Neuronal stem cell (in vitro differentiated cells): ENCODE measurements around the gene ELMOD1.
"Not testable (repeated sequence)": the region's sequence is repeated elsewhere in the genome, so short reads cannot be mapped to it uniquely, and the experiment has no call there.

Experiments
- DNase-seq: peaks from one replicate; pipeline ENCODE4 v3.0.0-alpha.2; 2013; ENCODE audit warnings: low spot score
- H2AFZ ChIP-seq: one replicate; pipeline ENCODE4 v1.6.1; 2013; ENCODE audit warnings: mild to moderate bottlenecking, low read length, inconsistent platforms
- H2AK5ac ChIP-seq: 2 replicates; pipeline ENCODE4 v1.6.1; 2013; ENCODE audit warnings: low read depth, mild to moderate bottlenecking, inconsistent platforms, low read length, moderate library complexity, mixed read lengths
- H2BK120ac ChIP-seq: 2 replicates; pipeline ENCODE4 v1.6.1; 2013; ENCODE audit warnings: low read depth, mild to moderate bottlenecking, inconsistent platforms, low read length, moderate library complexity, mixed read lengths
- H2BK12ac ChIP-seq: one replicate; pipeline ENCODE4 v1.6.1; 2013; ENCODE audit warnings: low read length, inconsistent platforms
- H2BK15ac ChIP-seq: 2 replicates; pipeline ENCODE4 v1.6.1; 2013; ENCODE audit warnings: mild to moderate bottlenecking, low read length, inconsistent platforms, mixed read lengths
- H2BK5ac ChIP-seq: one replicate; pipeline ENCODE4 v1.6.1; 2013; ENCODE audit warnings: inconsistent platforms, mild to moderate bottlenecking, low read length, moderate library complexity
- H3K14ac ChIP-seq: one replicate; pipeline ENCODE4 v1.6.1; 2013; ENCODE audit warnings: low read length, inconsistent platforms
- H3K18ac ChIP-seq: 2 replicates; pipeline ENCODE4 v1.6.1; 2013; ENCODE audit warnings: low read length, inconsistent platforms
- H3K23ac ChIP-seq: 2 replicates; pipeline ENCODE4 v1.6.1; 2013; ENCODE audit warnings: low read depth, mild to moderate bottlenecking, mixed read lengths, low read length, inconsistent platforms; ENCODE audit not compliant: poor library complexity
- H3K27ac ChIP-seq: replicated peaks from 3 replicates; pipeline ENCODE4 v1.5.1; 2013; ENCODE audit warnings: low read length, inconsistent platforms
- H3K27me3 ChIP-seq, 3 experiments: 2 replicates each; pipeline ENCODE4 v1.6.1; 2013; ENCODE audit warnings: low read length in 3 of 3, mild to moderate bottlenecking in 2 of 3, inconsistent platforms in 1 of 3, low read depth in 1 of 3, mixed read lengths in 1 of 3, moderate library complexity in 1 of 3; ENCODE audit not compliant: control insufficient read depth in 3 of 3, insufficient read depth in 3 of 3
- H3K36me3 ChIP-seq, 2 donors: replicated peaks in 1 of 2; 2 replicates each; pipeline ENCODE4 v1.6.1; 2013; ENCODE audit warnings: low read length in 2 of 2; ENCODE audit not compliant: control insufficient read depth in 2 of 2, insufficient read depth in 2 of 2
- H3K4ac ChIP-seq: 2 replicates; pipeline ENCODE4 v1.6.1; 2013; ENCODE audit warnings: inconsistent platforms, mild to moderate bottlenecking, low read length, moderate library complexity
- H3K4me1 ChIP-seq, 2 donors: 1 replicate in 1 of 2; 2 replicates in 1 of 2; pipeline ENCODE4 v1.6.1; 2013; ENCODE audit warnings: low read length in 2 of 2, low read depth in 1 of 2; ENCODE audit not compliant: control insufficient read depth in 2 of 2, insufficient read depth in 1 of 2
- H3K4me2 ChIP-seq: one replicate; pipeline ENCODE4 v1.6.1; 2013; ENCODE audit warnings: mild to moderate bottlenecking, low read length, inconsistent platforms; ENCODE audit not compliant: insufficient read depth, poor library complexity, severe bottlenecking
- H3K4me3 ChIP-seq, 2 donors: 2 replicates each; pipeline ENCODE4 v1.5.1; 2013; ENCODE audit warnings: low read length in 2 of 2, mild to moderate bottlenecking in 2 of 2, inconsistent platforms in 1 of 2, moderate library complexity in 1 of 2
- H3K79me1 ChIP-seq: one replicate; pipeline ENCODE4 v1.6.1; 2013; ENCODE audit warnings: low read depth, mild to moderate bottlenecking, inconsistent platforms, low read length, moderate library complexity
- H3K9ac ChIP-seq: one replicate; pipeline ENCODE4 v1.6.1; 2013; ENCODE audit warnings: mild to moderate bottlenecking, low read depth, low read length, inconsistent platforms; ENCODE audit not compliant: poor library complexity
- H3K9me3 ChIP-seq, 2 donors: replicated peaks in 1 of 2; 2 replicates each; pipeline versions ENCODE3 to v1.6.1; 2013; ENCODE audit warnings: low read length in 2 of 2, mild to moderate bottlenecking in 2 of 2, inconsistent platforms in 1 of 2, low read depth in 1 of 2, mixed read lengths in 1 of 2, moderate library complexity in 1 of 2; ENCODE audit not compliant: control insufficient read depth in 2 of 2, insufficient read depth in 1 of 2
- H4K8ac ChIP-seq: one replicate; pipeline ENCODE4 v1.6.1; 2013; ENCODE audit warnings: low read depth, mild to moderate bottlenecking, inconsistent platforms, low read length, moderate library complexity
- H4K91ac ChIP-seq: one replicate; pipeline ENCODE4 v1.6.1; 2013; ENCODE audit warnings: low read length, low read depth, mild to moderate bottlenecking, inconsistent platforms; ENCODE audit not compliant: poor library complexity
- WGBS, 2 donors: extraction: QIAGEN DNeasy Blood & Tissue Kit; methylation state at CpG; one replicate each; pipeline ENCODE4 v1.1.7; 2013; ENCODE audit warnings: missing lambda C conversion rate in 2 of 2, mixed read lengths in 1 of 2; ENCODE audit not compliant: insufficient read length in 2 of 2, insufficient replicate concordance in 1 of 2; ENCODE audit errors: extremely low coverage in 2 of 2; 5-methylcytosine and 5-hydroxymethylcytosine counted together

Gene ELMOD1

DNA sequence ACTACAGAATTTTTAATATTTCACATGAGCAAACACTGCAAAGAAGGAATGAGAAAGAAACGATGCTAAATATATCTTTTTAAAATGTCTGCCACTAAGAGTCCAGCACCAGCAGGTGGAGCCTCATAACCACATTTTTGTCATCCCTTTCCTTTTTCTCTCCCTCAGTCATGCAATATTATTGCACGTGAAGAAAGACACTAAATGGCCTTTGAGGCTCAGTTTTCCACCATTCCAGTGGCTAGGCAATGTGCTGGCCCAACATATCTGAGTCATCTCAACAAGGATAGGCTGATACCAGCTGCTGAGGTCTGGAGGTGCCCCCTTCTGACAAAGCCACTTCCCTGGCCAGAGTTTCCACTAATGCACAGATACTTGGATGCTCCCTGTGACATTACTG, 27.2 kb upstream of the ELMOD1 start:
- no peaks in the 10 kb centered on the region for H3K79me1 ChIP-seq
- no peak overlapping the region for H2BK5ac ChIP-seq

DNA sequence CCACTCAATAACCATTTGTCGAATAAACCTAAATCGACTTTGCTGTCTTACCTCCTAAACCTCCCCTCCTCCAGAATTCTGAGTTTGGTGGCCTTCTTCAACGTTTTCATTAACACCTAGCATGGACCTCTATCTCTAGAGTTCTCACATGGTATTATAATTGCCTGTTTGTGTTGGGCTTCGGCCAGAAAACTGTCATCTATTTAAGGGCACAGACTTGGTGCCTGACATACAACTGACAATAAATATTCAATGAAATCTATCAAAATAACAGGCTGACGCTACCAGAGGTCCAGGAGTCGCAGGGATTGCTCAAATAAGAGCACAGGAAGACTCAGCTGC, 26.1 kb upstream of the ELMOD1 start:
- H2BK5ac ChIP-seq: peak overlapping the region; percentile 43
- no peak overlapping the region for H3K14ac ChIP-seq
- H2BK15ac ChIP-seq: no peak overlapping the region
- no peak overlapping the region for H4K91ac ChIP-seq
- no peak overlapping the region for H2BK120ac ChIP-seq
- peak overlapping the region; percentile 88 for H3K9ac ChIP-seq
- no peak overlapping the region for H3K23ac ChIP-seq
- H3K4ac ChIP-seq: no peak overlapping the region
- peak overlapping the region; percentile 89 for H2AFZ ChIP-seq
- H3K27me3 ChIP-seq: no peaks in the 10 kb centered on the region
- H3K18ac ChIP-seq: no peak overlapping the region
- peak overlapping the region; percentile 59 for H3K4me2 ChIP-seq
- no peak overlapping the region for H2AK5ac ChIP-seq
- peak overlapping the region; percentile 82 to 88 for H3K4me3 ChIP-seq
- no peak overlapping the region for H3K27ac ChIP-seq
- H4K8ac ChIP-seq: no peak overlapping the region
- no peaks in the 10 kb centered on the region for H3K79me1 ChIP-seq
- H2BK12ac ChIP-seq: no peak overlapping the region
- H3K4me1 ChIP-seq: peaks cover 2 to 11% of the 10 kb centered on the region in 2 donors
- no peaks in the 10 kb centered on the region for H3K9me3 ChIP-seq
- no peaks in the 10 kb centered on the region for H3K36me3 ChIP-seq
- WGBS, 2 donors: no CpG with 5 or more reads among the region's 6 CpGs
- DNase-seq: no peak

More for the DNA sequence above, 27.2 kb upstream of the ELMOD1 start:
- H2BK120ac ChIP-seq: no peak overlapping the region
- no peak overlapping the region for H3K27ac ChIP-seq
- no peak overlapping the region for H2AK5ac ChIP-seq
- H4K91ac ChIP-seq: no peak overlapping the region
- no peaks in the 10 kb centered on the region for H3K9me3 ChIP-seq
- H2BK15ac ChIP-seq: no peak overlapping the region
- H3K14ac ChIP-seq: no peak overlapping the region
- no CpG with 5 or more reads among the region's 2 CpGs for WGBS, 2 donors
- no peak overlapping the region for H3K4ac ChIP-seq
- no peak overlapping the region for H2BK12ac ChIP-seq
- H3K4me2 ChIP-seq: no peak overlapping the region
- H3K23ac ChIP-seq: no peak overlapping the region
- H3K4me1 ChIP-seq: peaks cover 2 to 11% of the 10 kb centered on the region in 2 donors
- H3K18ac ChIP-seq: no peak overlapping the region
- DNase-seq: no peak
- peak overlapping the region; percentile 23 for H2AFZ ChIP-seq
- no peaks in the 10 kb centered on the region for H3K27me3 ChIP-seq
- no peak overlapping the region for H4K8ac ChIP-seq
- peaks cover 0 to 9% of the 10 kb centered on the region in 2 donors for H3K36me3 ChIP-seq
- H3K4me3 ChIP-seq: no peak overlapping the region
- no peak overlapping the region for H3K9ac ChIP-seq

DNA sequence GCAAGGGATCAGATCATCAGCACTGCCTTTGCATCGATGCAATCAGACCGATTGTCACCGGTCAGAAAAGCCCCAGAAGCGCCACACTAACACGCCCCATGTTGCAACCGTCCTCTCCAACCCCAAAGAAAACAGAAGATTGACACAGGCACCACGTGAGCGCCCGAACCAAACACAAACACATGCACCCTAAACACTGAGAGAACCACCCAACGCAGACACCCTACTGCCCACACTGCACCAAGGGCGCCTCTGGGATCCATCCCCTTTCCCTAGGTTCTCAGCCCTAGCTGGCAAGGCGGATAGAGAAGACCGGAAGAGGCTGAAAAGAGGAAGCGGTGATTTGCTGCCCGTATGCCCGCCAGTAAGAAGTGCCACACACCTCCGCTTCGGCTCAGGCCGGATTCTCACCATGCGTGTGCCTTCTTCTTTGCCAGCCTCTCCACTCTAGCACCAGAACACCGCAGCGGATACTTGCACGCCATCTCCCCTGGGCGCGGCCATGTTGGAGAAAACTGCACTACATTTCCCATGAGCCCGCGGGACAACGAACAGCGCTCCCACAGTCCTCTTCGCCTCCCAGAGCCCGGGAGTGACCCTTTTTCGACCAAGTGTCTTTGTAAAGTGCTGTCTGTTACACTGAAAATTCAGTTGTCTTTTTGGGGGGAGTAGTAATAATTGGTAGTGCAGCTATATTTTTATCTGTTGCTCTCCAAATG, 25.6 kb upstream of the ELMOD1 start, which contains the start of gene ALKBH8:
Gene ALKBH8, minus strand, starts transcription at position 517 of the 719 bp plus-strand sequence. CDS start 4,842 bp downstream, outside the sequence.
- Histone ChIP-seq H3K36me3 (no peaks in the 10 kb centered on the region), H3K27me3 (no peaks in the 10 kb centered on the region), H3K79me1 (no peaks in the 10 kb centered on the region), H2BK120ac (no peak within 1 kb of the TSS), H2BK12ac (peak within 1 kb of the TSS; percentile 30), H2BK5ac (peak within 1 kb of the TSS; percentile 43), H3K18ac (peak within 1 kb of the TSS; percentile 92), H3K4me3 (peak within 1 kb of the TSS; percentile 82 to 88), H3K4me1 (peaks cover 2 to 11% of the 10 kb centered on the region in 2 donors), H2AK5ac (no peak within 1 kb of the TSS), H3K9me3 (no peaks in the 10 kb centered on the region), H4K8ac (no peak within 1 kb of the TSS), H4K91ac (no peak within 1 kb of the TSS), H3K9ac (peak within 1 kb of the TSS; percentile 88), H3K14ac (no peak within 1 kb of the TSS), H3K4me2 (peak within 1 kb of the TSS; percentile 59), H3K4ac (no peak within 1 kb of the TSS), H2BK15ac (no peak within 1 kb of the TSS), H3K23ac (peak within 1 kb of the TSS; percentile 2), H2AFZ (peak within 1 kb of the TSS; percentile 89), H3K27ac (peak within 1 kb of the TSS; percentile 16)
- WGBS, 2 donors: no CpG with 5 or more reads among the region's 32 CpGs
- DNase-seq: no peak

DNA sequence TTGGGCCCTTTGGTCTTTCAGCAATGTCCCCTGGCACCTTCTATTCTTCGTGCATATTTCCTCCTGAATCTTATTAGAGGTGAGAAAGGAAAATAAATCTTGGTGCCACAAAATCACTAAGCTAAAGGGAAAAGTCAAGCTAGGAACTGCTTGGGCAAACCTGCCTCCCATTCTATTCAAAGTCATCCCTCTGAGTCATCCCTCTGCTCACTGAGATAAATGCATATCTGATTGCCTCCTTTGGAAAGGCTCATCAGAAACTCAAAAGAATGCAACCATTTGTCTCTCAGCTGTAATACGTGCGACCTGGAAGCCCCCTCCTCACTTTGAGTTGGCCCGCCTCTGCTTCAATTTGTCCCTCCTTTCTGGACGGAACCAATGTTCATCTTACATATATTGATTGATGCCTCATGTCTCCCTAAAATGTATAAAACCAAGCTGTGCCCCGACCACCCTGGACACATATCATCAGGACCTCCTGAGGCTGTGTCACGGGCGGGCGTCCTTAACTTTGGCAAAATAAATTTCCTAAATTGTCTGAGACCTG, 24.9 kb upstream of the ELMOD1 start:
- H2BK15ac ChIP-seq, H3K14ac ChIP-seq, H3K9ac ChIP-seq, H3K18ac ChIP-seq, H3K79me1 ChIP-seq, H4K91ac ChIP-seq, H3K23ac ChIP-seq, H4K8ac ChIP-seq, H2BK12ac ChIP-seq, H2AK5ac ChIP-seq, H3K27ac ChIP-seq, H3K27me3 ChIP-seq, DNase-seq, H3K4ac ChIP-seq, H2BK5ac ChIP-seq, H3K9me3 ChIP-seq, H3K36me3 ChIP-seq, H2BK120ac ChIP-seq: not testable (repeated sequence)
- H3K4me1 ChIP-seq: peaks cover 2 to 11% of the 10 kb centered on the region in 2 donors
- H3K4me2 ChIP-seq: peak overlapping the region; percentile 59
- WGBS, 2 donors: no CpG with 5 or more reads among the region's 9 CpGs
- peak overlapping the region; percentile 82 to 88 for H3K4me3 ChIP-seq
- peak overlapping the region; percentile 89 for H2AFZ ChIP-seq
